Endothelial cell of umbilical vein (primary cell): Measurements from ENCODE around the gene HIC1. TPM values are rescaled to one million over a fixed set of nuclear protein-coding genes. Genes with fewer than 3 reads are reported as not detected.
A peak's percentile ranks its signal among the peaks of the same experiment; 100 is the strongest.

Source experiments
- BruUV-seq: library from RNA; stranded (reverse); fragments of 400-500 nt; replicated peaks from 2 replicates; lab custom pipeline; 2021; lab: Mats Ljungman, UMichigan
- CTCF ChIA-PET: fragments of 300-600, 350-600 bp; sonication (Branson Sonifier 250); formaldehyde crosslinking; loops from one replicate; lab custom pipeline; 2021; ENCODE audit warnings: antibody characterized with exemption, inconsistent platforms; lab: Charles Lee
- POLR2A ChIA-PET: fragments of 300-600, 350-600 bp; sonication (Branson Sonifier 250); formaldehyde crosslinking; loops from one replicate; lab custom pipeline; 2021; ENCODE audit warnings: antibody characterized with exemption, inconsistent platforms; lab: Charles Lee
- DNase-seq: peaks from one replicate; pipeline ENCODE4 v3.0.0-alpha.2; 2011; ENCODE audit warnings: low read depth, low spot score
- FAIRE-seq: peaks from 2 replicates; lab custom pipeline; 2011; peaks lifted over from hg19 to GRCh38; lab: Jason Lieb, UNC
- H2AFZ ChIP-seq: 2 replicates; pipeline ENCODE4 v1.6.0; 2012; ENCODE audit warnings: low read depth, low read length, control low read depth, inconsistent platforms
- H3K27ac ChIP-seq: 2 replicates; pipeline ENCODE4 v1.5.1; 2011; ENCODE audit warnings: low read depth, mild to moderate bottlenecking, control low read depth, low read length, moderate library complexity; ENCODE audit not compliant: insufficient read depth
- H3K27me3 ChIP-seq, 2 experiments: 2 replicates each; pipeline versions ENCODE4 v1.6.0 to v1.6.1; 2011; ENCODE audit warnings: low read length in 2 of 2, mixed read lengths in 1 of 2; ENCODE audit not compliant: control insufficient read depth in 2 of 2, insufficient read depth in 2 of 2
- H3K36me3 ChIP-seq, 2 experiments: 2 replicates in 1 of 2; 3 replicates in 1 of 2; pipeline ENCODE4 v1.5.1; 2011; ENCODE audit warnings: low read length in 2 of 2, mild to moderate bottlenecking in 1 of 2, moderate library complexity in 1 of 2; ENCODE audit not compliant: control insufficient read depth in 2 of 2, insufficient read depth in 2 of 2; ENCODE audit errors: extremely low read depth in 1 of 2
- H3K4me1 ChIP-seq: 3 replicates; pipeline ENCODE4 v1.5.1; 2011; ENCODE audit warnings: mild to moderate bottlenecking, low read length; ENCODE audit not compliant: control insufficient read depth, insufficient read depth; ENCODE audit errors: extremely low read depth
- H3K4me2 ChIP-seq: 2 replicates; pipeline ENCODE4 v1.6.1; 2011; ENCODE audit warnings: low read length, control low read depth, mixed read lengths; ENCODE audit not compliant: insufficient read depth
- H3K4me3 ChIP-seq, 3 experiments: fragments of 200-600 bp in 1 of 3; sonication (generic), shearing (Covaris generic) in 1 of 3; replicated peaks in 1 of 3; 2 replicates each; pipeline ENCODE4 v1.5.1; 2011 to 2016; ENCODE audit warnings: control low read depth in 3 of 3, low read length in 3 of 3, mild to moderate bottlenecking in 2 of 3, inconsistent platforms in 1 of 3, low read depth in 1 of 3, moderate library complexity in 1 of 3; ENCODE audit not compliant: insufficient read depth in 1 of 3
- H3K79me2 ChIP-seq: 2 replicates; pipeline ENCODE4 v1.6.0; 2012; ENCODE audit warnings: low read length, inconsistent platforms; ENCODE audit not compliant: control insufficient read depth, insufficient read depth
- H3K9ac ChIP-seq: replicated peaks from 2 replicates; pipeline ENCODE3; 2011; ENCODE audit warnings: low read length, control low read depth; ENCODE audit not compliant: insufficient read depth; ENCODE audit errors: extremely low read depth
- H3K9me1 ChIP-seq: replicated peaks from 3 replicates; pipeline ENCODE4 v1.6.0; 2011; ENCODE audit warnings: mild to moderate bottlenecking, low read length; ENCODE audit not compliant: control insufficient read depth, insufficient read depth; ENCODE audit errors: extremely low read depth
- H3K9me3 ChIP-seq: replicated peaks from 2 replicates; pipeline ENCODE4 v1.5.1; 2012; ENCODE audit warnings: low read length, inconsistent platforms; ENCODE audit not compliant: control insufficient read depth, insufficient read depth
- H4K20me1 ChIP-seq: replicated peaks from 2 replicates; pipeline ENCODE3; 2011; ENCODE audit warnings: mild to moderate bottlenecking, low read length; ENCODE audit not compliant: control insufficient read depth, insufficient read depth; ENCODE audit errors: extremely low read depth
- GATA2 ChIP-seq: IDR thresholded peaks from 2 replicates; pipeline ENCODE4 v1.7.0; 2011; ENCODE audit warnings: low read depth, mild to moderate bottlenecking, moderate library complexity, mixed read lengths, low read length; ENCODE audit not compliant: insufficient read length, insufficient read depth
- JUN ChIP-seq: IDR thresholded peaks from 2 replicates; pipeline ENCODE4 v1.6.1; 2011; ENCODE audit warnings: borderline replicate concordance, low read depth; ENCODE audit not compliant: insufficient read length, insufficient read depth
- MYC ChIP-seq: IDR thresholded peaks from one replicate; pipeline ENCODE4 v1.6.1; 2011; ENCODE audit warnings: mild to moderate bottlenecking, low read depth, low read length
- POLR2A ChIP-seq: IDR thresholded peaks from 2 replicates; pipeline ENCODE4 v1.6.1; 2012; ENCODE audit warnings: low read depth, mild to moderate bottlenecking, control low read depth, low read length
- POLR2AphosphoS5 ChIP-seq: IDR thresholded peaks from 2 replicates; pipeline ENCODE4 v1.6.1; 2012; ENCODE audit warnings: low read depth, mild to moderate bottlenecking, control low read depth, low read length, moderate library complexity; ENCODE audit not compliant: insufficient read depth
- dilution Hi-C: fragments of 300-500 bp; cut with MboI; formaldehyde crosslinking; loops from one replicate; pipeline ENCODE4 v1.15.0; 2019; ENCODE audit warnings: low sequenced_read_pairs; ENCODE audit not compliant: extremely low pct_ligation_motif_present
- intact Hi-C: fragments of 100-400 bp; cut with micrococcal nuclease; formaldehyde crosslinking; loops from one replicate; pipeline ENCODE4 v1.10.0; 2022
- polyA plus RNA-seq, 4 experiments: library from polyadenylated mRNA; depleted of rRNA in 3 of 4; stranded (reverse) in 3 of 4; unstranded in 1 of 4; fragments of >200 nt; gene quantifications; 2 replicates each; pipeline versions ENCODE4 v1.2.1 to v1.2.3, GENCODE V29; 2011 to 2012; ENCODE audit warnings: missing spikeins in 1 of 4
- total RNA-seq: library from RNA; stranded (reverse); gene quantifications from 2 replicates; pipeline ENCODE4 v1.2.3, GENCODE V29; 2021
- TF ChIP-seq, protein P1 (sequence below): IDR thresholded peaks from 2 replicates; pipeline ENCODE4 v1.6.1; 2011; ENCODE audit not compliant: insufficient read depth, insufficient read length

The HIC1 gene
- total and polyA plus RNA-seq, 2 donors (not counting 3 experiments of a cell fraction or from before 2014, with no cell fraction given), result 18.2 to 35.5 TPM

GRCh38 chr17:2048805-2049204 is 6.1 kb upstream of the HIC1 start:
- Histone ChIP-seq H3K9me3 (no peaks in the 10 kb centered on the region), H3K4me1 (peaks cover 12% of the 10 kb centered on the region), H3K9me1 (no peaks in the 10 kb centered on the region), H3K27me3 (peaks cover 2 to 11% of the 10 kb centered on the region in 2 experiments), H3K27ac (no peak overlapping the region), H3K79me2 (peaks cover under 1% of the 10 kb centered on the region), H3K36me3 (peaks cover 0 to 3% of the 10 kb centered on the region in 2 experiments), H2AFZ (no peak overlapping the region), H3K4me3 (peak overlapping the region in 1 of 3 experiments; percentile 57), H4K20me1 (no peaks in the 10 kb centered on the region), H3K9ac (peak overlapping the region; percentile 74), H3K4me2 (no peak overlapping the region)
- DNase-seq (no peak), FAIRE-seq (no peak)
- CTCF ChIA-PET, result interaction anchor here (1.4 kb wide), 1 partner anchor 140 kb away, joined by 5 read pairs; no protein-coding TSS in a partner anchor
- TF ChIP-seq POLR2A (no peak), MYC (no peak), GATA2 (no peak), POLR2AphosphoS5 (no peak), JUN (no peak)
- TF ChIP-seq, protein P1, sequence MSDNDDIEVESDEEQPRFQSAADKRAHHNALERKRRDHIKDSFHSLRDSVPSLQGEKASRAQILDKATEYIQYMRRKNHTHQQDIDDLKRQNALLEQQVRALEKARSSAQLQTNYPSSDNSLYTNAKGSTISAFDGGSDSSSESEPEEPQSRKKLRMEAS, result no peak
- POLR2A ChIA-PET, result no interaction called here
- no TSS peak for BruUV-seq
- intact Hi-C loops (no loop called here), dilution Hi-C loops (no loop called here)
